HepG2 (cell line): ENCODE data around the gene EEFSEC. TPM values are rescaled to one million over a fixed set of nuclear protein-coding genes. Genes with fewer than 3 reads are reported as not detected.

Source experiments
- ARNT2 ChIP-seq: sonication (generic); formaldehyde crosslinking; IDR thresholded peaks from 2 replicates; pipeline ENCODE4 v1.8.0; 2022; ENCODE audit warnings: mild to moderate bottlenecking, low read depth, missing genetic modification reagents, moderate library complexity
- CBX1 ChIP-seq: IDR thresholded peaks from one replicate; pipeline ENCODE4 v1.6.1; 2016; ENCODE audit warnings: antibody characterized with exemption, low read depth
- GATA4 ChIP-seq: sonication (generic); IDR thresholded peaks from 2 replicates; pipeline ENCODE4 v1.6.1; 2016; ENCODE audit warnings: antibody characterized with exemption, low read depth, borderline replicate concordance
- HOXD1 ChIP-seq: sonication (generic); formaldehyde crosslinking; IDR thresholded peaks from 2 replicates; pipeline ENCODE4 v1.5.0; 2020; ENCODE audit warnings: missing genetic modification reagents
- KLF16 ChIP-seq, 2 experiments: sonication (generic) in 1 of 2; formaldehyde crosslinking in 1 of 2; IDR thresholded peaks; 2 replicates each; pipeline versions ENCODE4 v1.6.1 to v1.8.0; 2016 to 2023; ENCODE audit warnings: missing genetic modification reagents in 2 of 2, missing compliant biosample characterization in 1 of 2
- KMT2A ChIP-seq: sonication (generic); formaldehyde crosslinking; IDR thresholded peaks from 2 replicates; pipeline ENCODE4 v1.4.0; 2020; ENCODE audit warnings: missing genetic modification reagents
- RFXANK ChIP-seq: IDR thresholded peaks from 2 replicates; pipeline ENCODE4 v1.6.1; 2016
- TBP ChIP-seq: sonication (generic); formaldehyde crosslinking; IDR thresholded peaks from 2 replicates; pipeline ENCODE4 v1.5.0; 2020; ENCODE audit warnings: missing genetic modification reagents
- ZNF674 ChIP-seq: sonication (generic); formaldehyde crosslinking; IDR thresholded peaks from 2 replicates; pipeline ENCODE4 v1.5.0; 2020; ENCODE audit warnings: low read depth, mild to moderate bottlenecking, missing genetic modification reagents
- ZNF746 ChIP-seq: sonication (generic); formaldehyde crosslinking; IDR thresholded peaks from 2 replicates; pipeline ENCODE4 v1.8.0; 2022; ENCODE audit warnings: mild to moderate bottlenecking, missing genetic modification reagents
- ZNF768 ChIP-seq: sonication (generic); formaldehyde crosslinking; IDR thresholded peaks from 2 replicates; pipeline ENCODE4 v1.4.0; 2020; ENCODE audit warnings: missing genetic modification reagents
- ZSCAN21 ChIP-seq: sonication (generic); formaldehyde crosslinking; IDR thresholded peaks from 2 replicates; pipeline ENCODE4 v1.8.0; 2022; ENCODE audit warnings: mild to moderate bottlenecking, missing genetic modification reagents, moderate library complexity, borderline replicate concordance
- polyA plus RNA-seq, 8 experiments: library from polyadenylated mRNA; depleted of rRNA in 3 of 8; stranded (reverse) in 7 of 8; unstranded in 1 of 8; fragments of >200 nt; fragmentation: Illumina TruSeq in 4 of 8; extraction: Trizol in 4 of 8; gene quantifications; 2 replicates each; pipeline versions ENCODE4 v1.2.1 to v1.2.3, GENCODE V29; 2011 to 2016; ENCODE audit warnings: low read depth in 4 of 8, missing spikeins in 1 of 8, mixed read lengths in 1 of 8; ENCODE audit not compliant: insufficient read depth in 1 of 8
- total RNA-seq, 5 experiments: library from RNA; depleted of rRNA; stranded (reverse); fragments of >200 nt; fragmentation: Illumina TruSeq; extraction: Trizol; gene quantifications; 2 replicates each; pipeline ENCODE4 v1.2.3, GENCODE V29; 2016; ENCODE audit warnings: low read depth in 1 of 5
- TF ChIP-seq, protein P1 (sequence below): sonication (generic); formaldehyde crosslinking; IDR thresholded peaks from 2 replicates; pipeline ENCODE4 v1.9.0; 2021; ENCODE audit warnings: mild to moderate bottlenecking, missing genetic modification reagents
- TF ChIP-seq, protein P2 (sequence below): conservative IDR thresholded peaks from 2 replicates; pipeline ENCODE4 v1.6.1; 2018; ENCODE audit warnings: missing genetic modification reagents
- TF ChIP-seq, protein P3 (sequence below): sonication (generic); formaldehyde crosslinking; IDR thresholded peaks from 2 replicates; pipeline ENCODE4 v1.8.0; 2022; ENCODE audit warnings: missing genetic modification reagents, low read depth, mild to moderate bottlenecking, borderline replicate concordance
- TF ChIP-seq, protein P4 (sequence below): IDR thresholded peaks from 2 replicates; pipeline ENCODE4 v1.6.1; 2018; ENCODE audit warnings: missing genetic modification reagents
- TF ChIP-seq, protein P5 (sequence below): sonication (generic); formaldehyde crosslinking; IDR thresholded peaks from 2 replicates; pipeline ENCODE4 v1.4.0; 2020; ENCODE audit warnings: missing genetic modification reagents, borderline replicate concordance

The EEFSEC gene
- total and polyA plus RNA-seq, 2 of the 13 experiments (the other 11 are each of a cell fraction or from before 2014, with no cell fraction given) = 6.4 to 24.2 TPM

DNA sequence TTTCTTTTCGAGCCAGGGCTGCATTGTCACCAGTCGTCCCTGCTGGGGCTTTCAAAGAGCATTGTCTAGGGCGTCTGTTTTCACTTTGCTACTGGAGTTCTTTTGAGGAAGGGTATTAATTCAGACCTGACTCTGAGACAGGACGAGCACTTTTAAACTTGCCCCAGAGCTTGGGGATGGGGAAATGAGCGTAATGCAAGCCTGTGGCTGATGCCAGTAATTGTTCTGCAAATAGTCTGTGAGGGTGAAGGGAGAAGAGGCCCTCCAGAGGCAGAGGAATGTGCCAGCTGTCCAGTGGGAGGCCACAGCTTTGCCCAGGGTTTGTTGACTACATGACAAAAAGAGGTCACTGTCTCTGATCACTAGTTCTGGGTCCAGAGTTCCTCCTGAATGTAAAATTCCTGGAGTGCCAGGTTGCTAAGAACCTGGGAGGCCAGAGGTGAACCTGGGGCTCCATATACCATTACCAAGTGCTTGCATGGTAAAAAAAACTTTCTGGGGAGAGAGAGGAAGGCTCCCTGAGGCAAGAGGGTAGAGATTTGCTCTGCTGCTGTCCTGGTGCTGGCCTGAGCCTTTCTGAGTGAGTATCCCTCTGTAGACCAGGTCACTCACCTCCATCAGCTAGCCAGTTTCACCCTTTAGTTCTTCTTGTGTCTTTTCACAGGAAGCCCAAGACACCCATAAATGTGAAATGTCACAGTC is 14.8 kb downstream of the EEFSEC start (continued):
- TF ChIP-seq, protein P1, sequence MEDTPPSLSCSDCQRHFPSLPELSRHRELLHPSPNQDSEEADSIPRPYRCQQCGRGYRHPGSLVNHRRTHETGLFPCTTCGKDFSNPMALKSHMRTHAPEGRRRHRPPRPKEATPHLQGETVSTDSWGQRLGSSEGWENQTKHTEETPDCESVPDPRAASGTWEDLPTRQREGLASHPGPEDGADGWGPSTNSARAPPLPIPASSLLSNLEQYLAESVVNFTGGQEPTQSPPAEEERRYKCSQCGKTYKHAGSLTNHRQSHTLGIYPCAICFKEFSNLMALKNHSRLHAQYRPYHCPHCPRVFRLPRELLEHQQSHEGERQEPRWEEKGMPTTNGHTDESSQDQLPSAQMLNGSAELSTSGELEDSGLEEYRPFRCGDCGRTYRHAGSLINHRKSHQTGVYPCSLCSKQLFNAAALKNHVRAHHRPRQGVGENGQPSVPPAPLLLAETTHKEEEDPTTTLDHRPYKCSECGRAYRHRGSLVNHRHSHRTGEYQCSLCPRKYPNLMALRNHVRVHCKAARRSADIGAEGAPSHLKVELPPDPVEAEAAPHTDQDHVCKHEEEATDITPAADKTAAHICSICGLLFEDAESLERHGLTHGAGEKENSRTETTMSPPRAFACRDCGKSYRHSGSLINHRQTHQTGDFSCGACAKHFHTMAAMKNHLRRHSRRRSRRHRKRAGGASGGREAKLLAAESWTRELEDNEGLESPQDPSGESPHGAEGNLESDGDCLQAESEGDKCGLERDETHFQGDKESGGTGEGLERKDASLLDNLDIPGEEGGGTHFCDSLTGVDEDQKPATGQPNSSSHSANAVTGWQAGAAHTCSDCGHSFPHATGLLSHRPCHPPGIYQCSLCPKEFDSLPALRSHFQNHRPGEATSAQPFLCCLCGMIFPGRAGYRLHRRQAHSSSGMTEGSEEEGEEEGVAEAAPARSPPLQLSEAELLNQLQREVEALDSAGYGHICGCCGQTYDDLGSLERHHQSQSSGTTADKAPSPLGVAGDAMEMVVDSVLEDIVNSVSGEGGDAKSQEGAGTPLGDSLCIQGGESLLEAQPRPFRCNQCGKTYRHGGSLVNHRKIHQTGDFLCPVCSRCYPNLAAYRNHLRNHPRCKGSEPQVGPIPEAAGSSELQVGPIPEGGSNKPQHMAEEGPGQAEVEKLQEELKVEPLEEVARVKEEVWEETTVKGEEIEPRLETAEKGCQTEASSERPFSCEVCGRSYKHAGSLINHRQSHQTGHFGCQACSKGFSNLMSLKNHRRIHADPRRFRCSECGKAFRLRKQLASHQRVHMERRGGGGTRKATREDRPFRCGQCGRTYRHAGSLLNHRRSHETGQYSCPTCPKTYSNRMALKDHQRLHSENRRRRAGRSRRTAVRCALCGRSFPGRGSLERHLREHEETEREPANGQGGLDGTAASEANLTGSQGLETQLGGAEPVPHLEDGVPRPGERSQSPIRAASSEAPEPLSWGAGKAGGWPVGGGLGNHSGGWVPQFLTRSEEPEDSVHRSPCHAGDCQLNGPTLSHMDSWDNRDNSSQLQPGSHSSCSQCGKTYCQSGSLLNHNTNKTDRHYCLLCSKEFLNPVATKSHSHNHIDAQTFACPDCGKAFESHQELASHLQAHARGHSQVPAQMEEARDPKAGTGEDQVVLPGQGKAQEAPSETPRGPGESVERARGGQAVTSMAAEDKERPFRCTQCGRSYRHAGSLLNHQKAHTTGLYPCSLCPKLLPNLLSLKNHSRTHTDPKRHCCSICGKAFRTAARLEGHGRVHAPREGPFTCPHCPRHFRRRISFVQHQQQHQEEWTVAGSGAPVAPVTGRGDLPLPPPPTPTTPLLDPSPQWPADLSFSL (CRISPR knock-in tag) = no peak
- 0 out of 2 replicates have a peak, but pooled peaks have one; percentile 37 for TF ChIP-seq ZNF746
- TF ChIP-seq KLF16 (CRISPR knock-in tag; IDR thresholded peaks at IDR 0.05) = 0 out of 4 replicates have a peak, but pooled peaks of 1 of the 2 experiments have one; percentile 49
- TF ChIP-seq CBX1 = no peak
- TF ChIP-seq, protein P2, sequence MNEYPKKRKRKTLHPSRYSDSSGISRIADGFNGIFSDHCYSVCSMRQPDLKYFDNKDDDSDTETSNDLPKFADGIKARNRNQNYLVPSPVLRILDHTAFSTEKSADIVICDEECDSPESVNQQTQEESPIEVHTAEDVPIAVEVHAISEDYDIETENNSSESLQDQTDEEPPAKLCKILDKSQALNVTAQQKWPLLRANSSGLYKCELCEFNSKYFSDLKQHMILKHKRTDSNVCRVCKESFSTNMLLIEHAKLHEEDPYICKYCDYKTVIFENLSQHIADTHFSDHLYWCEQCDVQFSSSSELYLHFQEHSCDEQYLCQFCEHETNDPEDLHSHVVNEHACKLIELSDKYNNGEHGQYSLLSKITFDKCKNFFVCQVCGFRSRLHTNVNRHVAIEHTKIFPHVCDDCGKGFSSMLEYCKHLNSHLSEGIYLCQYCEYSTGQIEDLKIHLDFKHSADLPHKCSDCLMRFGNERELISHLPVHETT = peak; percentile 78; the same call in 1 of the 2 replicates
- TF ChIP-seq, protein P3, sequence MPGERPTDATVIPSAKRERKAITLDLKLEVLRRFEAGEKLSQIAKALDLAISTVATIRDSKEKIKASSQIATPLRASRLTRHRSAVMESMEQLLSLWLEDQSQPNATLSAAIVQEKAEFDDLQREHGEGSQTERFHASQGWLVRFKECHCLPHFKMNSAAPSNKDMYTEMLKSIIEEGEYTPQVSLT = no peak
- TF ChIP-seq ZNF768 (CRISPR knock-in tag) = peak; percentile 53; the same call in 1 of the 2 replicates
- TF ChIP-seq KMT2A = no peak
- TF ChIP-seq, protein P4, sequence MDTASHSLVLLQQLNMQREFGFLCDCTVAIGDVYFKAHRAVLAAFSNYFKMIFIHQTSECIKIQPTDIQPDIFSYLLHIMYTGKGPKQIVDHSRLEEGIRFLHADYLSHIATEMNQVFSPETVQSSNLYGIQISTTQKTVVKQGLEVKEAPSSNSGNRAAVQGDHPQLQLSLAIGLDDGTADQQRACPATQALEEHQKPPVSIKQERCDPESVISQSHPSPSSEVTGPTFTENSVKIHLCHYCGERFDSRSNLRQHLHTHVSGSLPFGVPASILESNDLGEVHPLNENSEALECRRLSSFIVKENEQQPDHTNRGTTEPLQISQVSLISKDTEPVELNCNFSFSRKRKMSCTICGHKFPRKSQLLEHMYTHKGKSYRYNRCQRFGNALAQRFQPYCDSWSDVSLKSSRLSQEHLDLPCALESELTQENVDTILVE (CRISPR knock-in tag) = peak; percentile 81
- TF ChIP-seq ZNF674 = no peak
- peak; percentile 74; the same call in 1 of the 2 replicates for TF ChIP-seq HOXD1 (CRISPR knock-in tag)
- peak; percentile 41; the same call in 1 of the 2 replicates for TF ChIP-seq ARNT2 (CRISPR knock-in tag)
- TF ChIP-seq TBP = no peak
- TF ChIP-seq ZSCAN21 = no peak
- TF ChIP-seq, protein P5, sequence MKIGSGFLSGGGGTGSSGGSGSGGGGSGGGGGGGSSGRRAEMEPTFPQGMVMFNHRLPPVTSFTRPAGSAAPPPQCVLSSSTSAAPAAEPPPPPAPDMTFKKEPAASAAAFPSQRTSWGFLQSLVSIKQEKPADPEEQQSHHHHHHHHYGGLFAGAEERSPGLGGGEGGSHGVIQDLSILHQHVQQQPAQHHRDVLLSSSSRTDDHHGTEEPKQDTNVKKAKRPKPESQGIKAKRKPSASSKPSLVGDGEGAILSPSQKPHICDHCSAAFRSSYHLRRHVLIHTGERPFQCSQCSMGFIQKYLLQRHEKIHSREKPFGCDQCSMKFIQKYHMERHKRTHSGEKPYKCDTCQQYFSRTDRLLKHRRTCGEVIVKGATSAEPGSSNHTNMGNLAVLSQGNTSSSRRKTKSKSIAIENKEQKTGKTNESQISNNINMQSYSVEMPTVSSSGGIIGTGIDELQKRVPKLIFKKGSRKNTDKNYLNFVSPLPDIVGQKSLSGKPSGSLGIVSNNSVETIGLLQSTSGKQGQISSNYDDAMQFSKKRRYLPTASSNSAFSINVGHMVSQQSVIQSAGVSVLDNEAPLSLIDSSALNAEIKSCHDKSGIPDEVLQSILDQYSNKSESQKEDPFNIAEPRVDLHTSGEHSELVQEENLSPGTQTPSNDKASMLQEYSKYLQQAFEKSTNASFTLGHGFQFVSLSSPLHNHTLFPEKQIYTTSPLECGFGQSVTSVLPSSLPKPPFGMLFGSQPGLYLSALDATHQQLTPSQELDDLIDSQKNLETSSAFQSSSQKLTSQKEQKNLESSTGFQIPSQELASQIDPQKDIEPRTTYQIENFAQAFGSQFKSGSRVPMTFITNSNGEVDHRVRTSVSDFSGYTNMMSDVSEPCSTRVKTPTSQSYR (CRISPR knock-in tag) = peak; percentile 58; the same call in 1 of the 2 replicates
- peak; percentile 20; the same call in 1 of the 2 replicates for TF ChIP-seq RFXANK (CRISPR knock-in tag)
- TF ChIP-seq GATA4 = no peak
